HepG2 (cell line): Measurements from ENCODE around the gene KRT1. TPM values are rescaled to one million over a fixed set of nuclear protein-coding genes. Genes with fewer than 3 reads are reported as not detected.

Source experiments
- ATAC-seq: fragments of 200-7000 bp; cut with Tn5 transposase; 3 replicates; pipeline ENCODE4 v1.9.1; 2020; ENCODE audit warnings: mild to moderate bottlenecking, moderate library complexity
- BruUV-seq: library from RNA; stranded (reverse); fragments of 400-500 nt; replicated peaks from 2 replicates; lab custom pipeline; 2021; lab: Mats Ljungman, UMichigan
- CTCF ChIA-PET: fragments of 300-600 bp; formaldehyde crosslinking; extraction: SDS; loops from one replicate; lab custom pipeline; 2021; ENCODE audit warnings: low total read pairs, inconsistent platforms, low intra/inter-chr PET ratio; lab: Yijun Ruan, JAX
- POLR2A ChIA-PET: fragments of 350-600 bp; sonication (Branson Sonifier 250); formaldehyde crosslinking; loops from one replicate; lab custom pipeline; 2020; ENCODE audit warnings: antibody characterized with exemption, inconsistent platforms; lab: Yijun Ruan, JAX
- DNase-seq: peaks from one replicate; pipeline ENCODE4 v3.0.0-alpha.2; 2015; ENCODE audit warnings: low spot score
- FAIRE-seq: peaks from 3 replicates; lab custom pipeline; 2011; peaks lifted over from hg19 to GRCh38; lab: Jason Lieb, UNC
- H2AFZ ChIP-seq: one replicate; pipeline ENCODE4 v1.6.1; 2011; ENCODE audit warnings: low read length, inconsistent platforms
- H3K27ac ChIP-seq: fragments of 300-600 bp; 3 replicates; pipeline ENCODE4 v1.8.0; 2011; ENCODE audit warnings: mixed run types, mild to moderate bottlenecking, mixed read lengths, low read length, inconsistent platforms; ENCODE audit not compliant: insufficient read depth; ENCODE audit errors: extremely low read length
- H3K27me3 ChIP-seq, 2 experiments: fragments of 200-600 bp in 1 of 2; 2 replicates in 1 of 2; 3 replicates in 1 of 2; pipeline versions ENCODE4 v1.6.0 to v1.8.0; 2011; ENCODE audit warnings: low read length in 2 of 2, mild to moderate bottlenecking in 2 of 2, moderate library complexity in 2 of 2, inconsistent platforms in 1 of 2; ENCODE audit not compliant: insufficient read depth in 2 of 2, control insufficient read depth in 1 of 2
- H3K36me3 ChIP-seq, 2 experiments: fragments of 200-600 bp in 1 of 2; replicated peaks in 1 of 2; 2 replicates in 1 of 2; 3 replicates in 1 of 2; pipeline versions ENCODE4 v1.5.1 to v1.8.0; 2011; ENCODE audit warnings: low read length in 2 of 2, inconsistent platforms in 1 of 2; ENCODE audit not compliant: insufficient read depth in 2 of 2, control insufficient read depth in 1 of 2
- H3K4me1 ChIP-seq: 2 replicates; pipeline ENCODE4 v1.5.1; 2012; ENCODE audit warnings: low read length, inconsistent platforms; ENCODE audit not compliant: insufficient read depth
- H3K4me2 ChIP-seq: 2 replicates; pipeline ENCODE4 v1.6.0; 2011; ENCODE audit warnings: low read depth, low read length, inconsistent platforms
- H3K4me3 ChIP-seq, 3 experiments: fragments of 200-600 bp in 1 of 3; sonication (generic), shearing (Covaris generic) in 1 of 3; replicated peaks in 1 of 3; 2 replicates each; pipeline ENCODE4 v1.5.1; 2011 to 2016; ENCODE audit warnings: low read length in 3 of 3, inconsistent platforms in 2 of 3, low read depth in 2 of 3, mild to moderate bottlenecking in 2 of 3, control low read depth in 1 of 3, mixed read lengths in 1 of 3; ENCODE audit not compliant: insufficient read depth in 1 of 3
- H3K79me2 ChIP-seq: one replicate; pipeline ENCODE4 v1.6.1; 2011; ENCODE audit warnings: low read length, inconsistent platforms; ENCODE audit not compliant: insufficient read depth
- H3K9ac ChIP-seq: 2 replicates; pipeline ENCODE4 v1.6.0; 2011; ENCODE audit warnings: mild to moderate bottlenecking, low read depth, low read length, inconsistent platforms; ENCODE audit not compliant: insufficient read depth
- H3K9me3 ChIP-seq: 2 replicates; pipeline ENCODE4 v1.5.1; 2012; ENCODE audit warnings: mild to moderate bottlenecking, low read length
- H4K20me1 ChIP-seq: 2 replicates; pipeline ENCODE4 v1.6.0; 2011; ENCODE audit warnings: inconsistent platforms, mild to moderate bottlenecking, low read length, moderate library complexity; ENCODE audit not compliant: insufficient read depth
- HIVEP1 ChIP-seq: sonication (generic); formaldehyde crosslinking; IDR thresholded peaks from 2 replicates; pipeline ENCODE4 v1.4.0; 2020; ENCODE audit warnings: mild to moderate bottlenecking, missing genetic modification reagents
- HMGA1 ChIP-seq: sonication (generic); formaldehyde crosslinking; conservative IDR thresholded peaks from 2 replicates; pipeline ENCODE4 v1.4.0; 2020; ENCODE audit warnings: missing genetic modification reagents
- ZNF703 ChIP-seq: sonication (generic); formaldehyde crosslinking; IDR thresholded peaks from 2 replicates; pipeline ENCODE4 v1.5.1; 2020; ENCODE audit warnings: missing genetic modification reagents, mild to moderate bottlenecking, moderate library complexity, borderline replicate concordance
- WGBS: methylation state at CpG from one replicate; pipeline ENCODE4 v1.1.6; 2017; ENCODE audit warnings: low lambda C conversion rate; 5-methylcytosine and 5-hydroxymethylcytosine counted together
- in situ Hi-C: cut with HindIII; loops from 2 replicates; pipeline ENCODE4 v1.10.0; 2017; ENCODE audit warnings: low pct_unique_long_range_greater_than_20kb; ENCODE audit not compliant: extremely low pct_ligation_motif_present
- intact Hi-C: fragments of 100-400 bp; cut with micrococcal nuclease; formaldehyde crosslinking; loops from one replicate; pipeline ENCODE4 v1.10.0; 2022; ENCODE audit not compliant: unreplicated experiment
- polyA plus RNA-seq, 8 experiments: library from polyadenylated mRNA; depleted of rRNA in 3 of 8; stranded (reverse) in 7 of 8; unstranded in 1 of 8; fragments of >200 nt; fragmentation: Illumina TruSeq in 4 of 8; extraction: Trizol in 4 of 8; gene quantifications; 2 replicates each; pipeline versions ENCODE4 v1.2.1 to v1.2.3, GENCODE V29; 2011 to 2016; ENCODE audit warnings: low read depth in 4 of 8, missing spikeins in 1 of 8, mixed read lengths in 1 of 8; ENCODE audit not compliant: insufficient read depth in 1 of 8
- total RNA-seq, 5 experiments: library from RNA; depleted of rRNA; stranded (reverse); fragments of >200 nt; fragmentation: Illumina TruSeq; extraction: Trizol; gene quantifications; 2 replicates each; pipeline ENCODE4 v1.2.3, GENCODE V29; 2016; ENCODE audit warnings: low read depth in 1 of 5
- TF ChIP-seq, protein P1 (sequence below): sonication (generic); formaldehyde crosslinking; IDR thresholded peaks from 2 replicates; pipeline ENCODE4 v1.4.0; 2020; ENCODE audit warnings: missing genetic modification reagents, mild to moderate bottlenecking, borderline replicate concordance
- TF ChIP-seq, protein P2 (sequence below): sonication (generic); formaldehyde crosslinking; IDR thresholded peaks from 2 replicates; pipeline ENCODE4 v1.5.1; 2020; ENCODE audit warnings: missing genetic modification reagents, mild to moderate bottlenecking, borderline replicate concordance
- TF ChIP-seq, protein P3 (sequence below): sonication (generic); formaldehyde crosslinking; IDR thresholded peaks from 2 replicates; pipeline ENCODE4 v1.4.0; 2020; ENCODE audit warnings: mild to moderate bottlenecking, missing genetic modification reagents

Gene KRT1
- total and polyA plus RNA-seq, 2 of the 13 experiments (the other 11 are each of a cell fraction or from before 2014, with no cell fraction given): not detected

DNA sequence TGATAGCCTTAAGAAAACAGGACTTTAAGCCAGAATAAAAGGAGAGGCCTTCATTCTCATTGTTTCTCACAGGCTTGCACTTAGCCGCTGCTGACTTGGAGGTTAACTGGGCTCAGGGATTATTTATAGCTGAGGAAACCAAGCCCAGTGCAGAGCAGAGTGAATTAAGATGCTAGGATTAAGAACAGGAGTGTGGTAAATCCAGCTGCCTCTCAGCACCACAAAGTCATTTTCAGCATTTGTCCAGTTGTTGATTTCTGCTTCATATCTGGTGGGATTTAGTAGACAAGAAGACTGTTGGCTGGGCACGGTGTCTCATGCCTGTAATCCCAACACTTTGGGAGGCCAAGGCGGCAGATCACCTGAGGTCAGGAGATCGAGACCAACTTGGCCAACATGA is 47.6 kb downstream of the KRT1 start:
- no TSS peak for BruUV-seq
- DNase-seq (no peak), ATAC-seq (no peak), FAIRE-seq (no peak)
- Histone ChIP-seq H3K4me2 (no peak overlapping the region), H2AFZ (no peak overlapping the region), H4K20me1 (no peaks in the 10 kb centered on the region), H3K36me3 (no peaks in the 10 kb centered on the region), H3K9me3 (no peaks in the 10 kb centered on the region), H3K27ac (no peak overlapping the region), H3K4me3 (no peak overlapping the region), H3K79me2 (no peaks in the 10 kb centered on the region), H3K9ac (no peak overlapping the region), H3K4me1 (no peaks in the 10 kb centered on the region), H3K27me3 (peaks cover 0 to 26% of the 10 kb centered on the region in 2 experiments; a peak in 2 of 5 replicates)
- TF ChIP-seq, protein P1, sequence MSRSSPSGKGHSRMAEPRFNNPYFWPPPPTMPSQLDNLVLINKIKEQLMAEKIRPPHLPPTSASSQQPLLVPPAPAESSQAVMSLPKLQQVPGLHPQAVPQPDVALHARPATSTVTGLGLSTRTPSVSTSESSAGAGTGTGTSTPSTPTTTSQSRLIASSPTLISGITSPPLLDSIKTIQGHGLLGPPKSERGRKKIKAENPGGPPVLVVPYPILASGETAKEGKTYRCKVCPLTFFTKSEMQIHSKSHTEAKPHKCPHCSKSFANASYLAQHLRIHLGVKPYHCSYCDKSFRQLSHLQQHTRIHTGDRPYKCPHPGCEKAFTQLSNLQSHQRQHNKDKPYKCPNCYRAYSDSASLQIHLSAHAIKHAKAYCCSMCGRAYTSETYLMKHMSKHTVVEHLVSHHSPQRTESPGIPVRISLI (CRISPR knock-in tag): no peak
- TF ChIP-seq HMGA1 (CRISPR knock-in tag): no peak
- TF ChIP-seq, protein P2, sequence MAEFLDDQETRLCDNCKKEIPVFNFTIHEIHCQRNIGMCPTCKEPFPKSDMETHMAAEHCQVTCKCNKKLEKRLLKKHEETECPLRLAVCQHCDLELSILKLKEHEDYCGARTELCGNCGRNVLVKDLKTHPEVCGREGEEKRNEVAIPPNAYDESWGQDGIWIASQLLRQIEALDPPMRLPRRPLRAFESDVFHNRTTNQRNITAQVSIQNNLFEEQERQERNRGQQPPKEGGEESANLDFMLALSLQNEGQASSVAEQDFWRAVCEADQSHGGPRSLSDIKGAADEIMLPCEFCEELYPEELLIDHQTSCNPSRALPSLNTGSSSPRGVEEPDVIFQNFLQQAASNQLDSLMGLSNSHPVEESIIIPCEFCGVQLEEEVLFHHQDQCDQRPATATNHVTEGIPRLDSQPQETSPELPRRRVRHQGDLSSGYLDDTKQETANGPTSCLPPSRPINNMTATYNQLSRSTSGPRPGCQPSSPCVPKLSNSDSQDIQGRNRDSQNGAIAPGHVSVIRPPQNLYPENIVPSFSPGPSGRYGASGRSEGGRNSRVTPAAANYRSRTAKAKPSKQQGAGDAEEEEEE (CRISPR knock-in tag): no peak
- TF ChIP-seq, protein P3, sequence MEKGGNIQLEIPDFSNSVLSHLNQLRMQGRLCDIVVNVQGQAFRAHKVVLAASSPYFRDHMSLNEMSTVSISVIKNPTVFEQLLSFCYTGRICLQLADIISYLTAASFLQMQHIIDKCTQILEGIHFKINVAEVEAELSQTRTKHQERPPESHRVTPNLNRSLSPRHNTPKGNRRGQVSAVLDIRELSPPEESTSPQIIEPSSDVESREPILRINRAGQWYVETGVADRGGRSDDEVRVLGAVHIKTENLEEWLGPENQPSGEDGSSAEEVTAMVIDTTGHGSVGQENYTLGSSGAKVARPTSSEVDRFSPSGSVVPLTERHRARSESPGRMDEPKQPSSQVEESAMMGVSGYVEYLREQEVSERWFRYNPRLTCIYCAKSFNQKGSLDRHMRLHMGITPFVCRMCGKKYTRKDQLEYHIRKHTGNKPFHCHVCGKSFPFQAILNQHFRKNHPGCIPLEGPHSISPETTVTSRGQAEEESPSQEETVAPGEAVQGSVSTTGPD (CRISPR knock-in tag): no peak
- no peak for TF ChIP-seq HIVEP1 (CRISPR knock-in tag)
- TF ChIP-seq ZNF703 (CRISPR knock-in tag): no peak
- in situ Hi-C loops (no loop called here), intact Hi-C loops (no loop called here)
- ChIA-PET POLR2A (no interaction called here), CTCF (no interaction called here)
- WGBS: 20% methylated on average over 3 of the region's 4 CpGs
